Measurements from ENCODE around the gene BOD1. TPM values are rescaled to one million over a fixed set of nuclear protein-coding genes. Genes with fewer than 3 reads are reported as not detected.

Gene BOD1
- total RNA-seq, 2 donors from 2014 or later, result 51.1 to 52.8 TPM

GRCh38 chr5:173642895-173643481, 26.5 kb upstream of the BOD1 start:
- Histone ChIP-seq H3K4me3 (no peak overlapping the region), H3K36me3 (no peaks in the 10 kb centered on the region), H3K9me3 (no peaks in the 10 kb centered on the region), H3K27ac (no peak overlapping the region), H3K4me1 (replicated peaks) (no peaks in the 10 kb centered on the region), H3K27me3 (replicated peaks; ENCODE audit: insufficient read depth) (no peaks in the 10 kb centered on the region)
- WGBS, result 77% methylated on average over 11 of the region's 11 CpGs
- intact Hi-C loops (cut with DNase I), result no loop called here
- no peak for TF ChIP-seq CTCF (IDR thresholded peaks at IDR 0.05)
- no peak for TF ChIP-seq POLR2AphosphoS5 (IDR thresholded peaks at IDR 0.05)
- no peak for TF ChIP-seq POLR2A (IDR thresholded peaks at IDR 0.05)
- no peak for DNase-seq (ENCODE audit: low spot score)

DNA sequence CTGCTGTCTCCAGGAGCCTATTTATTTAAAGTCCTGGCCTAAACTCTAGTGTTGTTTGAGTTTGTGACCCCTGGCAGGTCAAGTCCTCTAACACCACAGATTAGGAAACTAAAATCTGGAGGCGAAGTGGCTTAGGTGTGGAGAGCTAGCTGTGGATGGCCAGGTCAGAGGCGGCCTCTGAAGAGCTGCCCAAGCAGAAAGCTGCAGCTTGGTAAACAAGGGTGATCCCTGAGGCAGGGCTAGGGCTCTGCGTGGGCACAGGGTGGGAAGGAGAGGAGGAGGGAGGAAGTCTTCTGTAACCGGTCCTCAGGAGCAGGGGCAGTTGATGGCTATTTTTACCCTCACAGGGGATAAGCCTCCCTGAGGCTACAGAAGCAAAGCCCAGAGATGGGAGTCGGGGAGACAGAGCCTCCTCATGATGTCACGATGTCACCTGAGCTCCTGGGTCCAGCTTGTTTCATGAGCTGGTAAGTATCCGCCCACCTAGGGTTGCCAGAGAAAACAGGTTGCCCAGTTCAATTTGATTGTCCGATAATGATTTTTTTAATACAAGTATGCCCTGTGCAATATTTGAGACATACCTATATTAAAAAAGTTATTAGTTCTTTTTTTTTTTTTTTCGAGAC, 25.9 kb upstream of the BOD1 start:
- no peak for DNase-seq (ENCODE audit: low spot score)
- 84% methylated on average over 9 of the region's 9 CpGs for WGBS
- H3K27me3 ChIP-seq (replicated peaks; ENCODE audit: insufficient read depth), result no peaks in the 10 kb centered on the region
- H3K4me3 ChIP-seq, result no peak overlapping the region
- H3K27ac ChIP-seq, result no peak overlapping the region
- no peaks in the 10 kb centered on the region for H3K36me3 ChIP-seq
- H3K9me3 ChIP-seq, result no peaks in the 10 kb centered on the region
- H3K4me1 ChIP-seq (replicated peaks), result no peaks in the 10 kb centered on the region
- intact Hi-C loops (cut with DNase I), result no loop called here
- TF ChIP-seq POLR2A (IDR thresholded peaks at IDR 0.05) (no peak), CTCF (IDR thresholded peaks at IDR 0.05) (no peak), POLR2AphosphoS5 (IDR thresholded peaks at IDR 0.05) (no peak)

- Histone ChIP-seq H3K27me3 (replicated peaks; ENCODE audit: insufficient read depth) (no peaks in the 10 kb centered on the region), H3K9me3 (no peaks in the 10 kb centered on the region), H3K4me1 (replicated peaks) (no peaks in the 10 kb centered on the region), H3K36me3 (no peaks in the 10 kb centered on the region), H3K4me3 (no peak overlapping the region), H3K27ac (no peak overlapping the region)
- TF ChIP-seq POLR2AphosphoS5 (IDR thresholded peaks at IDR 0.05), result no peak
- no peak for DNase-seq (ENCODE audit: low spot score)
- 45% methylated on average over 4 of the region's 4 CpGs for WGBS
- intact Hi-C loops (cut with DNase I), result no loop called here
These were observed 23.8 kb upstream of the BOD1 start for GRCh38 chr5:173640156-173640804.

DNA sequence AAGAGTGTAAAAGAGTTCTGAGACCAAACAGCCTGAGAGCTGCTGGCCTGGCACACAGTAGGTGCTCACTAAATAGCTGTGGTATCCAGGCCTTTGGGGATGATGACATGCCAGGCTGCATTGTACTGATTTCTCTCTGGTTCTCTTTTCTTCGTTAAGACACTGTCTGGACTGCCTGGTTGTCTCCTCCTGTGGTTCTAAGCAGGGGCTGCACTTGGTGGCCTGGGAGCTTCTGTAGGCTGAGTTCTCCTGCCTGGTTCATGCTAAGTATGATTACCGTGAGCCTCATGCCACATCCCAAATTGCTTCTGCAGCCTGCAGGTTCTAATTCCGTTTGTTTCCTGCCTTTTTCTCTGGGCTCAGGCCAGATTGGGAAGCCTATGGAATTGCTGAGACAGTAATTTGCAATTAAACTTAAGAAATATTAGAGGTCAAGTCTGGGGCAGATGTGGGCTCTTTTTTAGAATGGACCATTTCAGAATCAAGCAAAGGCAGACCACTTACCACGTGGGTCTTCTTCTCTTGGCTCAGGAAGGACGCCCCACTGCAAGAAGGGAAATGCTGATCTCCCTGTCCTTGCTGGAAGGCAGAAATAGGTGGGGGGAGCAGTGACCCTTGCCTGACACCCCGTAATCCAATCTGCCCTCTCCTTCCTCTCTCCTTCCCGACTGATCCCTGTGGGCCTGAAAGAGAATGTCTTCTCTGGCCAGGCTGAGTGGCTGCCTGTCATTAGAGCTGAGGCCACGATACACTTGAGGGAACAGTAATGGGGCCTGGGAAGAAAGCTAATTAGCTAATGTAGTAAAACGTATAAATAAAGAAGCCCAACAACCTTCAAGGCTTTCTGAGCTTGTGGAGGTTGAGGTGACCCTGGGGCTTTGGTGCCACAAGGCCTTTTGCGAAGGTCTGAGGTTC, 21.9 kb upstream of the BOD1 start:
- Histone ChIP-seq H3K4me1 (replicated peaks) (no peaks in the 10 kb centered on the region), H3K4me3 (no peak overlapping the region), H3K27ac (no peak overlapping the region), H3K9me3 (no peaks in the 10 kb centered on the region), H3K36me3 (no peaks in the 10 kb centered on the region), H3K27me3 (replicated peaks; ENCODE audit: insufficient read depth) (no peaks in the 10 kb centered on the region)
- TF ChIP-seq POLR2A (IDR thresholded peaks at IDR 0.05), result no peak
- no peak for TF ChIP-seq CTCF (IDR thresholded peaks at IDR 0.05)
- no peak for TF ChIP-seq POLR2AphosphoS5 (IDR thresholded peaks at IDR 0.05)
- WGBS, result 71% methylated on average over 10 of the region's 10 CpGs
- DNase-seq (ENCODE audit: low spot score), result no peak
- intact Hi-C loops (cut with DNase I), result no loop called here

DNA sequence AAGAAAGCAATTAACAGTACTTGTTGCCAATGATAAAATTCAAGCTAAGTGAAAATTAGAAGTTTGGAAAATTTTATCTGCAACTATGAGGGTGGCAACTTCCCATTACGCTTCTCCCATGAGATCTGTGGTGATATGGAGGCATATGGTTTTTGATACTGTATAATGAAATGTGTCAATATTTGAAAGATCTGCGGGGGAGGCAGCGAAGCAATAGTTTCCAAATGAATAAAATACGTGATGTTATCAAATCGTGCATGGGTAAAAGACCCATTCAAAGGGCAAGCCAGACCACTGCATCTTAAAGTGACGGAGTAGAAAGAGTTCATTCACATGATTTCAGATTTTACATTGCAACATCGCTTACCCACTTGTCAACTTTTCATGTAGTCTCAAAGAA, 20.9 kb upstream of the BOD1 start:
- Histone ChIP-seq H3K36me3 (no peaks in the 10 kb centered on the region), H3K9me3 (no peaks in the 10 kb centered on the region), H3K4me3 (no peak overlapping the region), H3K27ac (no peak overlapping the region), H3K27me3 (replicated peaks; ENCODE audit: insufficient read depth) (no peaks in the 10 kb centered on the region), H3K4me1 (replicated peaks) (no peaks in the 10 kb centered on the region)
- TF ChIP-seq POLR2AphosphoS5 (IDR thresholded peaks at IDR 0.05) (no peak), CTCF (IDR thresholded peaks at IDR 0.05) (no peak), POLR2A (IDR thresholded peaks at IDR 0.05) (no peak)
- DNase-seq (ENCODE audit: low spot score), result no peak
- intact Hi-C loops (cut with DNase I), result no loop called here
- 64% methylated on average over 7 of the region's 7 CpGs for WGBS

Data from prostate gland (tissue), 2 donors.